K562 treated with DMSO at 1 percent for 48 hours (cell line): Measurements from ENCODE around the gene CAVIN3. TPM values are rescaled to one million over a fixed set of nuclear protein-coding genes. Genes with fewer than 3 reads are reported as not detected.

Source experiments
- total RNA-seq: library from RNA; unstranded; fragments of 300-600 nt; gene quantifications from 2 replicates; pipeline ENCODE4 v1.2.3, GENCODE V29; 2022; ENCODE audit warnings: low replicate concordance; ENCODE audit errors: extremely low read depth

The CAVIN3 gene
- total RNA-seq = not detected in 2 replicates

GRCh38 chr11:6320411-6321155 lies at the start of gene CAVIN3:
CAVIN3 (minus strand) TSS chr11:6320501; CDS start chr11:6320476, 25 bp downstream.

Other genes with a start within 250 kb of the CAVIN3 start
- gene OR56B4, start 212.8 kb downstream of the CAVIN3 start, total RNA-seq = not detected in 2 replicates
- not detected in 2 replicates for gene OR52B2, start 150.2 kb downstream of the CAVIN3 start, total RNA-seq
- gene OR52W1, start 121.3 kb downstream of the CAVIN3 start, total RNA-seq = not detected in 2 replicates
- not detected in 2 replicates for gene C11orf42, start 114.9 kb downstream of the CAVIN3 start, total RNA-seq
- gene FHIP1B, start 85.9 kb downstream of the CAVIN3 start, total RNA-seq = not detected in 2 replicates
- not detected in 2 replicates for gene CNGA4, start 81.4 kb downstream of the CAVIN3 start, total RNA-seq
- gene CCKBR, start 60.7 kb downstream of the CAVIN3 start, total RNA-seq = not detected in 2 replicates
- gene SMPD1, start 70.0 kb upstream of the CAVIN3 start, total RNA-seq = not detected in 2 replicates
- not detected in 2 replicates for gene APBB1, start 98.6 kb upstream of the CAVIN3 start, total RNA-seq
- not detected in 2 replicates for gene HPX, start 120.5 kb upstream of the CAVIN3 start, total RNA-seq
- not detected in 2 replicates for gene TRIM3, start 153.4 kb upstream of the CAVIN3 start, total RNA-seq
- not detected in 2 replicates for gene ARFIP2, start 160.8 kb upstream of the CAVIN3 start, total RNA-seq
- gene TIMM10B, start 161.0 kb upstream of the CAVIN3 start, total RNA-seq = not detected in 2 replicates
- not detected in 2 replicates for gene DNHD1, start 176.8 kb upstream of the CAVIN3 start, total RNA-seq